Pancreas (tissue), 10 donors: ENCODE measurements around the gene TENM4. TPM values are rescaled to one million over a fixed set of nuclear protein-coding genes. Genes with fewer than 3 reads are reported as not detected.

Experiments used
- ATAC-seq, 4 donors: fragments of 200-7000 bp; cut with Tn5 transposase; one replicate each; pipeline versions ENCODE4 v1.8.0 to v1.9.1; 2020; ENCODE audit warnings: mild to moderate bottlenecking in 4 of 4, moderate library complexity in 4 of 4
- DNase-seq, 6 donors: peaks; one replicate each; pipeline ENCODE4 v3.0.0-alpha.2; 2020
- FAIRE-seq: peaks from 2 replicates; lab custom pipeline; 2012; peaks lifted over from hg19 to GRCh38; lab: Jason Lieb, UNC
- H3K27ac ChIP-seq, 4 donors: fragments of 200-600 bp; sonication (generic); 1 replicate in 3 of 4; 2 replicates in 1 of 4; pipeline versions ENCODE4 v1.5.0 to v1.8.0; 2020
- H3K27me3 ChIP-seq, 4 donors: fragments of 200-600 bp; one replicate each; pipeline ENCODE4 v1.8.0; 2021
- H3K36me3 ChIP-seq, 3 donors: fragments of 200-600 bp; sonication (generic) in 1 of 3; one replicate each; pipeline versions ENCODE4 v1.5.0 to v1.8.0; 2020 to 2021
- H3K4me1 ChIP-seq, 3 donors: fragments of 200-600 bp; one replicate each; pipeline ENCODE4 v1.8.0; 2021
- H3K4me3 ChIP-seq, 4 donors: fragments of 200-600 bp; sonication (generic) in 2 of 4; one replicate each; pipeline versions ENCODE4 v1.5.0 to v1.8.0; 2020 to 2021
- H3K9me3 ChIP-seq, 4 donors: fragments of 200-600 bp; one replicate each; pipeline ENCODE4 v1.8.0; 2021
- CTCF ChIP-seq, 4 donors: fragments of 200-600 bp; sonication (generic) in 3 of 4; IDR thresholded peaks; one replicate each; pipeline versions ENCODE4 v1.5.0 to v1.8.0; 2021; ENCODE audit warnings: antibody characterized with exemption in 4 of 4
- WGBS, 2 donors: extraction: QIAGEN DNeasy Blood & Tissue Kit; methylation state at CpG; one replicate each; pipeline ENCODE4 v1.1.7; 2013; 5-methylcytosine and 5-hydroxymethylcytosine counted together
- intact Hi-C, 3 donors: fragments of 100-400 bp; cut with DNase I; formaldehyde crosslinking; loops; one replicate each; pipeline versions ENCODE4 v1.11.1 to v1.14.2; 2022
- polyA plus RNA-seq, 2 donors: library from polyadenylated mRNA; stranded (reverse); fragments of 200-250 nt; gene quantifications; one replicate each; pipeline ENCODE4 v1.2.3, GENCODE V29; 2013
- total RNA-seq, 6 donors: library from RNA; stranded (reverse); fragmentation: NEBNext Ultra II Directional in 4 of 6; extraction: Animal tissue kit (Norgen Biotek cat#: 25700) in 4 of 6; gene quantifications; one replicate each; pipeline versions ENCODE4 v1.2.1 to v1.2.4, GENCODE V29; 2021 to 2023
- donor health status: healthy with polysubstance abuse.
- donor health status: DM: no; HTN: no; CAD: no; lungs with moderate emphysema.
- donor health status: DM: no; HTN: no; CAD: no.
- donor health status: control.
- donor health status: control.
- donor health status: Bipolar disorder and iron deficiency.
- donor health status: DM: yes; HTN: yes; CAD: no.
- donor health status: DM: no; HTN: no; CAD: no.
- donor health status: DM: no; HTN: no; CAD: no.
- donor health status: DM: yes; HTN: yes; CAD: no.

Gene TENM4
- total and polyA plus RNA-seq, 8 donors = 0.37 to 6.8 (median 1.3) TPM

GRCh38 chr11:79390923-79391322 lies 49.9 kb downstream of the TENM4 start:
- Histone ChIP-seq H3K27me3 (no peaks in the 10 kb centered on the region), H3K9me3 (no peaks in the 10 kb centered on the region), H3K4me1 (no peaks in the 10 kb centered on the region), H3K36me3 (no peaks in the 10 kb centered on the region), H3K27ac (no peak overlapping the region), H3K4me3 (no peak overlapping the region)
- ATAC-seq (no peak), FAIRE-seq (no peak), DNase-seq (no peak)
- intact Hi-C loops = no loop called here
- TF ChIP-seq CTCF (IDR thresholded peaks at IDR 0.05) = no peak
- WGBS, 2 donors = 50 to 75% methylated on average over 2 of the region's 2 CpGs

- H3K36me3 ChIP-seq = no peaks in the 10 kb centered on the region
- H3K9me3 ChIP-seq = no peaks in the 10 kb centered on the region
- no peak for TF ChIP-seq CTCF (IDR thresholded peaks at IDR 0.05)
- intact Hi-C loops = no loop called here
- DNase-seq (no peak), ATAC-seq (no peak), FAIRE-seq (no peak)
- H3K27ac ChIP-seq = no peak overlapping the region
- H3K4me3 ChIP-seq = no peak overlapping the region
- no peaks in the 10 kb centered on the region for H3K4me1 ChIP-seq
- H3K27me3 ChIP-seq = no peaks in the 10 kb centered on the region
- 92 to 93% methylated on average over 2 of the region's 2 CpGs for WGBS, 2 donors
These were observed 50.4 kb downstream of the TENM4 start for GRCh38 chr11:79390477-79390876.

- DNase-seq = no peak
- H3K36me3 ChIP-seq = no peaks in the 10 kb centered on the region
- H3K9me3 ChIP-seq = no peaks in the 10 kb centered on the region
- intact Hi-C loops = no loop called here
- no peaks in the 10 kb centered on the region for H3K4me1 ChIP-seq
- no peaks in the 10 kb centered on the region for H3K27me3 ChIP-seq
- 86 to 92% methylated on average over 2 of the region's 2 CpGs for WGBS, 2 donors
- no peak overlapping the region for H3K4me3 ChIP-seq
- no peak for ATAC-seq
- FAIRE-seq = no peak
- TF ChIP-seq CTCF (IDR thresholded peaks at IDR 0.05) = no peak
- no peak overlapping the region for H3K27ac ChIP-seq
These were observed 52.6 kb downstream of the TENM4 start for GRCh38 chr11:79388201-79388600.

GRCh38 chr11:79383874-79384273 lies 57.0 kb downstream of the TENM4 start:
- DNase-seq = no peak
- Histone ChIP-seq H3K27ac (no peak overlapping the region), H3K4me1 (no peaks in the 10 kb centered on the region), H3K27me3 (no peaks in the 10 kb centered on the region), H3K4me3 (no peak overlapping the region), H3K36me3 (no peaks in the 10 kb centered on the region), H3K9me3 (no peaks in the 10 kb centered on the region)
- no peak for FAIRE-seq
- no peak for TF ChIP-seq CTCF (IDR thresholded peaks at IDR 0.05)
- WGBS, 2 donors = 60 to 67% methylated on average over 3 of the region's 3 CpGs
- no peak for ATAC-seq
- intact Hi-C loops = no loop called here

- FAIRE-seq = no peak
- no peak for TF ChIP-seq CTCF (IDR thresholded peaks at IDR 0.05)
- intact Hi-C loops = no loop called here
These were observed 58.4 kb downstream of the TENM4 start for GRCh38 chr11:79382301-79383050.

More at GRCh38 chr11:79382301-79383050, 58.4 kb downstream of the TENM4 start:
- Histone ChIP-seq H3K27ac (no peak overlapping the region), H3K9me3 (no peaks in the 10 kb centered on the region), H3K4me1 (no peaks in the 10 kb centered on the region), H3K27me3 (no peaks in the 10 kb centered on the region), H3K4me3 (no peak overlapping the region), H3K36me3 (no peaks in the 10 kb centered on the region)
- 62 to 67% methylated on average over 6 of the region's 6 CpGs for WGBS, 2 donors
- no peak for ATAC-seq
- no peak for DNase-seq
